ENCODE data around the gene LMBRD2.

LMBRD2 gene

DNA sequence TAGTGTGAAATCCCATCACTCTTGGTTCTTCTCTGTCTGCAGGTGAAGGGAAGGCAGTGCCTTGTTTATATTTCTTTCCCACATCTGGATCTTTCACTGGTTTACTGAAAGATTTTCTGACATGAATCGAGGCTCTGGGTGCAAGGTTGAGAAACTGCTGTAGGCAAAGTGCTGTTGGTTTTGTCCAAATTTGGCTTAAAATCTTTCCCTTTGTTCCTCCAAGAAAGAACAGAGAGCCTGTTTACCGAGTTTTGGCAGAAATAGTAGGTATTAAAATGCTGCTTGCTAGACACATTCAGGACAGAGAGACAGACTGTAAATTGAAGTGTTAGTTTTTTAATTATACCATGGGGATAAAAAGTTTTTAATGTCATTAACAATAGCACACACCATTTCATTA is 21.7 kb upstream of the LMBRD2 start:
- TF ChIP-seq ZFX (IDR thresholded peaks at IDR 0.05), result no peak
- TF ChIP-seq, protein P1, sequence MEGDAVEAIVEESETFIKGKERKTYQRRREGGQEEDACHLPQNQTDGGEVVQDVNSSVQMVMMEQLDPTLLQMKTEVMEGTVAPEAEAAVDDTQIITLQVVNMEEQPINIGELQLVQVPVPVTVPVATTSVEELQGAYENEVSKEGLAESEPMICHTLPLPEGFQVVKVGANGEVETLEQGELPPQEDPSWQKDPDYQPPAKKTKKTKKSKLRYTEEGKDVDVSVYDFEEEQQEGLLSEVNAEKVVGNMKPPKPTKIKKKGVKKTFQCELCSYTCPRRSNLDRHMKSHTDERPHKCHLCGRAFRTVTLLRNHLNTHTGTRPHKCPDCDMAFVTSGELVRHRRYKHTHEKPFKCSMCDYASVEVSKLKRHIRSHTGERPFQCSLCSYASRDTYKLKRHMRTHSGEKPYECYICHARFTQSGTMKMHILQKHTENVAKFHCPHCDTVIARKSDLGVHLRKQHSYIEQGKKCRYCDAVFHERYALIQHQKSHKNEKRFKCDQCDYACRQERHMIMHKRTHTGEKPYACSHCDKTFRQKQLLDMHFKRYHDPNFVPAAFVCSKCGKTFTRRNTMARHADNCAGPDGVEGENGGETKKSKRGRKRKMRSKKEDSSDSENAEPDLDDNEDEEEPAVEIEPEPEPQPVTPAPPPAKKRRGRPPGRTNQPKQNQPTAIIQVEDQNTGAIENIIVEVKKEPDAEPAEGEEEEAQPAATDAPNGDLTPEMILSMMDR (conservative IDR thresholded peaks at IDR 0.05), result no peak
- H3K27ac ChIP-seq, result no peak overlapping the region

DNA sequence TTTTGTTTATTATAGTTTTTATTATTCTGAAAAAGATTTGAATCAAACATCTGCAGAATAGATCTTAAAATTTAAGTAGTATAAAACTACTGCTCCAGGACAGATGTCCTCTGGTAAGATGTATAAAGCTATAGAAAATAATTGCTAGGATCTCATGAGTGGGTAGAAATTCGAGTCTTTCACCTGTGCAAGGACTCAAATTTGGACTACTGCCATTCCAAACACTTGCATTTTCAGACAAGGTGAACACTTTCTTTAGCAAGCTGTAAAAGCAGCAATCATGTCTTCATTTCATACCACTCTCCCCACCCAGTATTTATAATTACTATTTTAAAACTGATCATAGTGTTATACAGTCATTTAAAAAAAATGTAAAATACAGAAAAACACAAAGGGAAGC is 20.9 kb upstream of the LMBRD2 start:
- TF ChIP-seq, protein P1 (conservative IDR thresholded peaks at IDR 0.05), result no peak
- TF ChIP-seq ZFX (IDR thresholded peaks at IDR 0.05), result no peak
- no peak overlapping the region for H3K27ac ChIP-seq

DNA sequence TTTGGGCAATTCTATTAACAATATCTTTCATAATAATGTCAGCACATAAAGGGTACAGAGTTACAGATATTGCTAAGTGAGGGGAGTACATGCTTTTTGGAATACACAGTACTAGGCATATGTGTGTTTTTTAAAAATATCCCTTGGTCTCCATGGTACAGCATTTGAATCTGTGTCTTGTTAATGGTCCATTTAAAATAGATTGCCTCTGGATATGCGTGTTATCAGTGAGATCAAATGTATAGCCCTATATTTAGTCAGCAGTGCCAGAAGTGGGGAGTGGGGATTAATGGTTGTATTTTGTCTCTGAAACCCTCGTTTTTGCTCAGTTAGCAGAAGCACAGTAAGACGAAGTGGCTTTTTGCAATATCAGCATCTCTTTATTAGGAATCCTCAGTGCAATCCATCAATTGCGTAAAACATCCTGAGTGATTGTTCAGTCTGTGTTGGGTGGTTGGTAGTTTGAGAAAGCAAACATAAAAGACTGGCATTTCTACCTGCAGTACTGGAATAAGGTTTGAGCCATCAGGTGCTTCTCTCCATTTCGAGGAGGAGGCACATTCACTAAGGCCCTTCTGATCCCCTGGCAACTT is 19.2 kb upstream of the LMBRD2 start:
- no peak for TF ChIP-seq ZFX (IDR thresholded peaks at IDR 0.05)
- TF ChIP-seq, protein P1 (conservative IDR thresholded peaks at IDR 0.05), result no peak

DNA sequence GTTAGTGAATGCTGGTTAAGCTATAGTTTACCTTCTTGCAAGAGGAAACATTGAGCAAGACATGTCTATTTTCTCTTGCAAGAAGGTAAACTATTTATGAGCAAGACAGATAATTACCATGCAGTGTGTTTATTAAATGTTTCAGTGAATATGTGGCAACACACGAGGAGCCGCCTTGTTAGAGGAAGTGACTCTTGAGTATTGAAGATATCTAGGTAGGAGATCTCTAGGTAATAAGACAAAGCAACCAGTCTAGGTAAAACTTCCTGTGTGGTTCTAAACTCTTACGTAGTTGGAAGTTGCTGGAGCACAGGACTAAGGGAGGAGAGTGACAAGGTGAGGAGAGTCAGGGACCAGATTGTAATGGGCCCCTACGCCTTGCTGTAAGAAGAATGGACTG is 17.1 kb upstream of the LMBRD2 start:
- TF ChIP-seq ZFX (IDR thresholded peaks at IDR 0.05), result no peak
- TF ChIP-seq, protein P1 (conservative IDR thresholded peaks at IDR 0.05), result no peak
- H3K27ac ChIP-seq, result no peak overlapping the region

More for the DNA sequence above, 19.2 kb upstream of the LMBRD2 start:
- no peak overlapping the region for H3K27ac ChIP-seq

DNA sequence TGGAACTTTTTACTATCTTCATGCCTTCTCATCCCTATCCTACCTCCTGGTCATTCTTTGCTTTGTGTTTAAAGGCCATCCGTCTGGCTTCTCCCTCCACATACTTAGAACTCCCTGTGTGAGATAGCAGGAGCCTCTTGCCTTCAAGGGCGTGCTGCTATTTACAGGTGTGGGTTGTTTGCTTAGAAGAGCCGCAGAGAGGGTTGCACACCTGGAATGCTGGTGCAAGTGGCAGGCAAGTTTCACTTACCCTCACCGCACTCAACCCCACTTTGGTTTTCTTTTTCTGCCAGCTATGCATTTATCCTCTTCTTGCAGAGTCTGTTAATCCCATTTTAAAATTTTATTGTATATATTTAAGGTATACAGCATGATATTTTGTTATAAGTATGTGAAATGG is 12.8 kb upstream of the LMBRD2 start:
- no peak overlapping the region for H3K27ac ChIP-seq
- TF ChIP-seq, protein P1 (conservative IDR thresholded peaks at IDR 0.05), result no peak
- no peak for TF ChIP-seq ZFX (IDR thresholded peaks at IDR 0.05)

DNA sequence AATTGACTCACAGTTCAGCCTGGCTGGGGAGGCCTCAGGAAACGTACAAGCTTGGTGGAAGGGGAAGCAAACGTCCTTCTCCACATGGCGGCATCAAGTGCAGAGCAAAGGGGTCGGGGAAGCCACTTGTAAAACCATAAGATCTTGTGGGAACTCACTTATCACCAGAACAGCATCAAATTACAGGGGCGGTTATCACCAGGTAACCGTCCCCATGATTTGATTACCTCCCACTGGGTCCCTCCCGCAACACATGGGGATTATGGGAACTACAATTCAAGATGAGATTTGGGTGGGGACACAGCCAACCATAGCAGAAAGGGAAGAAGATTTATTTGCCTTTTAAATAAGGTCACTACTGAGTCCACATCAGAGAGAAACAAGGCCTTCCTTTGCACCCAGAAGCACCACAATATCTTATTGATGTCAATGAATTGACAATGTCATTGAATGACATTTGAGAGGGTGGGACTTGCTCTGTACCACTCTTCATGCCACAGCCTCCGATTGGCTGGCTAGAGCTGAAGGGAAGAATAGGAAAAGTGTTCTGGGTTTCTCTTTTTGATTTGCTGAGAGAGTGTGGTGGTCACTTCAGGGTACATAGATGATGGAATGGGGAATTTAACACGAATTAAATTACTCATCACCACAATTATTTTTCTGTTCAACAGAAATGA is 11.3 kb upstream of the LMBRD2 start:
- TF ChIP-seq ZFX (IDR thresholded peaks at IDR 0.05), result no peak
- TF ChIP-seq, protein P1 (conservative IDR thresholded peaks at IDR 0.05), result no peak
- H3K27ac ChIP-seq, result no peak overlapping the region

DNA sequence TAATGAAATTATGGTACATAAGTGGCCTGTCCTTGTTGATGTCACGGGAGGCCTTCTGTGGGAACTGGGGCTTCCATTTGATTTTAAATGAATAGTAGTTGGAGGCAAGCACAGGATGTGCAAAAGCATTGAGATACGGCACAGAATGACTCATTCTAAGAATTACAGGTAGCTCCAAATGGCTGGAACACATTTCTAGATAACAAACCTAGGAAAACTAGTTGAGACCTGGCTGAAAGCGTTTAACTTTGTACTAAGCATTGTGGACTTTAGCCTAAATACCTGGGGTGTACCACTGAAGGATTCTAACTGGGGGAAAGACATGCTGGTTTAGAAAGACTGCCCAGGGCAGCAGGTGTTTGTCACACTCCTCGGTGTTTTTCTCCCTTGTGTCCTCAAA is 9.7 kb upstream of the LMBRD2 start:
- TF ChIP-seq, protein P1 (conservative IDR thresholded peaks at IDR 0.05), result no peak
- TF ChIP-seq ZFX (IDR thresholded peaks at IDR 0.05), result no peak
- no peak overlapping the region for H3K27ac ChIP-seq
